GF-D8 (cell line): Measurements from ENCODE around the gene LEAP2.
"Not testable (repeated sequence)": the region's sequence is repeated elsewhere in the genome, so short reads cannot be mapped to it uniquely, and the experiment has no call there.

Experiments used
- DNase-seq: peaks from one replicate; lab custom pipeline; 2025; lab: John Stamatoyannopoulos, UW

The LEAP2 gene

GRCh38 chr5:132840896-132841295, 32.6 kb upstream of the LEAP2 start:
- no peak for DNase-seq

DNA sequence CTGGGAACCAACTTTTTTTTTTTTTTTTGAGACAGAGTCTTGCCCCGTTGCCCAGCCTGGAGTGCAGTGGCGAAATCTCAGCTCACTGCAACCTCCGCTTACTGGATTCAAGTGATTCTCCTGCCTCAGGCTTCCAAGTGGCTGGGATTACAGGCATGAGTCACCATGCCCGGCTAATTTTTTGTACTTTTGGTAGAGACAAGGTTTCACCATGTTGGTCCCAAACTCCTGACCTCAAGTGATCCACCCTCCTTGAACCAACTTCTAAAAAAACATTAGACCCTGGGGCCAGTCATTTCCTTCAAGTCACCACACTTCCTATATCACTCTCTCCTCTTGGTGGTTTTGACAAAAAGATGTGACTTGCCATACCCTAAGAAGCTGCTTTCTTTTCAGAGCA, 32.2 kb upstream of the LEAP2 start:
- no peak for DNase-seq

- no peak for DNase-seq
These were observed 25.2 kb upstream of the LEAP2 start for GRCh38 chr5:132848270-132848669.

GRCh38 chr5:132849347-132849746, 24.1 kb upstream of the LEAP2 start:
- DNase-seq: no peak

- DNase-seq: no peak
These were observed 23.4 kb upstream of the LEAP2 start for GRCh38 chr5:132850066-132850465.

- DNase-seq: no peak
These were observed 20.1 kb upstream of the LEAP2 start for GRCh38 chr5:132853323-132853722.

DNA sequence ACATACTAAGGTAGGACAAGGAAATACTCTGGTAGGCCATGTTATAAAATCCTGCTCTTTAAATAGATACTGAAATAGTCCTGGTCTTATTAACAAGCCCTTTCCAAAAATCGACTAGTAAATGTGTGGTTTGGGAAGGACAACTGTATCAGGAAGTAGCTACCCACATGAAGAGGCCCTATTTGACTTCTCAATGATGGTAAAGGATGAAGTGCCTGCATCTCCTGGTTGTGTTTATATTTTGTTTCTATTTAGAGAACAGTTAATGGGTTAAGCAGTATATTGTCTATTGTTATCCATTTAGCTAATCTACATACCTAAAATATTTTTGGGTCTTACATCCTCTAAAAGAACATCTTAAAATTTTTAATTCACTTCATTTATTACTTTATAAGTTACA, 19.7 kb upstream of the LEAP2 start:
- no peak for DNase-seq

DNA sequence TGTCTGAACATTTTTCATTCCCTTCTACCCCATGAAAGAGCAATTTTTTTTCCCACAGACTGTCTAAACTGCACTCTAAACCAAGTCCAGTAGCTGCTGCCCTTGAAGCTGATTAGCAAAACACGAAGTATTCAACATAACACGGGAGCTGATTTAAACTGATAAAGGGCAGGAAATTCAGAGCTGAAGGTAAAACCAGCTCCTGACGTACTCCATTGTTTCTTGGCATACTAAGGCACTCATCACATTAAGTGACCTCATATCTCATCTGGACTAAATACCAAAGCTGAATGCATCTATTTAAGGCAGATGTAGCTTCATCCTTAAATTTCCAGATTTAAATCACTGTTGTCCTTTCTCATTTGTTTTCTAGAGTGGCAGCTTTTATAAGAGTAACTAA, 19.2 kb upstream of the LEAP2 start:
- DNase-seq: no peak

- DNase-seq: not testable (repeated sequence)
These were observed 18.5 kb upstream of the LEAP2 start for GRCh38 chr5:132854992-132855391.

GRCh38 chr5:132856011-132856410, 17.5 kb upstream of the LEAP2 start:
- no peak for DNase-seq

- DNase-seq: no peak
These were observed 13.5 kb upstream of the LEAP2 start for GRCh38 chr5:132859889-132860437.

DNA sequence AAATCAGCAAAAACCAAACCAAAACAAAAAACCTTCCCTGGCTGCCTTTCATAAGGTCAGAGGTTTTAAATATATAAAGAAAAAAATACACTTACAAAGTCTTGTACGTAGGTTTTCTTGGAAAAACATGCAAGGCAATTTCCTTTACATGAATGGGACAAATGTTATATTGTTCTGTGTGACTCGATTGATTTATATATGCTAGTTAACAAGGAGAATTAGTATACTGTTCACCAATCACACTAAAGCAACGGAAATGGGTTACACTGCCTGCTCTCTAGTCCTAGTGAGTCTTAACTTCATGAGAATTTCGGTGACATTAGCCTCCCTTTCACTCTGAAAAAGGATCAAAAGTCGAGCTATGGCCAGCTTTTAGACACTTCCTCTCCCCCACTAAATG, 12.7 kb upstream of the LEAP2 start:
- no peak for DNase-seq

DNA sequence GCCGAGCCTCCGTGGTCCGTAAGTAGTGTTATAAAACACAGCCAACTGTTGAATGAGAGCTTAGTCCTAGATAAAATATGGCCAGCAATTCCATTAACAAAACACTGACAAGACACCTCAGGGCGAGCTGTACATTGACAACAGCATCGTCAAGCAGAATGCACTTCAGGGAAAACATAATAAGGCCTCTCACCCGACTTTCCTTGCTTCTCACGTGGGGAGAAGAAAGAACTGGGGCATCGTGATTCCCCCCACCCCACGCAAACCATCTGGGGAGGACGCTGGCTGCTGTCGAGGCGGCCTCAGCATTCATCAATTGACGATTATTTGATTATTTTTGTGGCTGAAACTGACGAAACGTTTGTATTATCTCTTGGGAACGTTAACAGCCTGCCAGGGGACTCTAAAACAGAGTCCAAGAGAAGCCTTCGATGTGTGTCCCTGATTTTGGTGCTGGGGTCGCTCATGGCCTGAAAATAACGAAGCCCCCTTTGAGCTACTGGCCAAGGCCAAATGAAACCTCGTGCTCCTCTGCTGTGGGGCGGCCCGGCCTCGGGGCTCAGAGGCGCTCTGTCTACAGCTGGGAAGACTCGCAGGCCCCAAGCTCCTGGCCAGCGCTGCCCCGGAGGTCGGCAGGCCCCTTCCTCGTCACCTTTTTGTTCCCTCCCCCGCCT, 7.7 kb upstream of the LEAP2 start:
- no peak for DNase-seq

DNA sequence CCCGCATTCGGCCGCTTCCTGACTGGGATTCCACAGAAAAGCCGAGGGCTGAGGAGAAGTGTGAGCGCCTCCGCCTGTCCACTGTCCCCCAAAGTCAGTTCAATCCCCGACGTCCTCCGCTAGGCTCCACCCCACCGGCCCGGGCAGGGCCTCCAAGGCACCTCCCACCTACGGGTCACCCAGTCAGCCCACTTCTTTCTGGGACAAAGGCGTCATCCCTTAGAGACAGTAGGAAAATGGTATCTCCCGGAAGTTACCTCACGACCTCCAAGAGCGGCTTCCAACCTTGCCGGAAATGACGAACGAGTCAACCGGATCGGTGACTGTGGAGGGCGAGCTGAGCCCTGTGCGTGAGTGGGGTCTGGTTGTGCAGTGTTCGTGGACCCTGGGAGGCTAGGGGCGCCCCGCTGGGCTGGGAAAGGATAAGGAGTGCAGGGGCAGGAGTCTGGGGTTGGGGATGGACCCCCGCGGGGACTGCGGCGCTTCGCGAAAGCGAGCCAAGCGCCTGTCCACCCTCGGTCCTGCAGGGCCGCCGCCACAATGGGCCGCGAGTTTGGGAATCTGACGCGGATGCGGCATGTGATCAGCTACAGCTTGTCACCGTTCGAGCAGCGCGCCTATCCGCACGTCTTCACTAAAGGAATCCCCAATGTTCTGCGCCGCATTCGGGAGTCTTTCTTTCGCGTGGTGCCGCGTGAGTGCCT, 7.0 kb upstream of the LEAP2 start, which contains the start of the genes GDF9 and UQCRQ:
GDF9 (minus strand) TSS at position 128 of the 704 bp plus-strand sequence. CDS start 1,936 bp downstream, outside the sequence.
UQCRQ (plus strand) TSS at position 301 of the 704 bp plus-strand sequence; CDS start at position 541, 240 bp downstream.
- peak; percentile 84 for DNase-seq

DNA sequence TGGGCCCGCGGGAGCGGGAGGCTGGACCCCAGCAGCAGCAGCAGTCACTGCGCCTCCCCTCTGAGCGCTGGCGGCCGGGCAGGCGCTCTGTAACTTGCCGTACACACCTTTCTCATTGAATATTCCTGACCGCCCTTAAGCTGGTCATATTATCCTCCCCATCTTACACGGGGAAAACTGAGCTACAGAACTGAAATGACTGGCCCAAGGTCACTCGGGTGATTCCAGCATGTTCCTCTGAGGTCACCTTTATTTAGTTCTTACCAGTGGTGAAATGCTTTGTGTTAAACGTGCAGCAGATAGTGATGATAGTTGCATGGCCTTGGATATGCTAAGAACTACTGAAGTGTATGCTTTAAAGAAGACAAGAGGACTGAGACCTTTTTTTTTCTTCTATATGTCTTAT, 6.4 kb upstream of the LEAP2 start:
- no peak for DNase-seq

DNA sequence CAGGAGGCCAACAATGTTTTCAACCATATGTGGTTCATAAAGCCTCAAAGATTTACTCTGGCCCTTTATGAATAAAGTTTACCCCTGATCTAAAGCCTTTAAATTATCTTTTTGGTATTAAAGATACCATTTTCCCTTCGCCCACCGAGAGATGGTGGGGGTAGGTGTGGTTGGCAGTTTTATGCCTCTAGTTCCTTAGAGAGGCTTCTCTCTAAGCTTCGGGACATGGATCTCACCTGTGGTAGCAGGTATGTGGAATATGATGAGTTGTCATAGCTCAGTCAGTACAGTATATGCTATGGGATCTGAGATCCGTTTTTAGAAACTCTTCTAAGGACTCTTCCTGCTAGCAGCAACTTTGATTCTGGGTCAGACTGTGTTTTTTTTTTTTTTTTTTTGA, 4.7 kb upstream of the LEAP2 start:
- no peak for DNase-seq

- DNase-seq: no peak
These were observed 2.7 kb upstream of the LEAP2 start for GRCh38 chr5:132870801-132871200.

- no peak for DNase-seq
These were observed 1.8 kb upstream of the LEAP2 start for GRCh38 chr5:132871459-132872284.

GRCh38 chr5:132872788-132873118, 715 bp upstream of the LEAP2 start:
- DNase-seq: no peak

GRCh38 chr5:132873930-132874271, 433 bp downstream of the LEAP2 start:
- DNase-seq: no peak

DNA sequence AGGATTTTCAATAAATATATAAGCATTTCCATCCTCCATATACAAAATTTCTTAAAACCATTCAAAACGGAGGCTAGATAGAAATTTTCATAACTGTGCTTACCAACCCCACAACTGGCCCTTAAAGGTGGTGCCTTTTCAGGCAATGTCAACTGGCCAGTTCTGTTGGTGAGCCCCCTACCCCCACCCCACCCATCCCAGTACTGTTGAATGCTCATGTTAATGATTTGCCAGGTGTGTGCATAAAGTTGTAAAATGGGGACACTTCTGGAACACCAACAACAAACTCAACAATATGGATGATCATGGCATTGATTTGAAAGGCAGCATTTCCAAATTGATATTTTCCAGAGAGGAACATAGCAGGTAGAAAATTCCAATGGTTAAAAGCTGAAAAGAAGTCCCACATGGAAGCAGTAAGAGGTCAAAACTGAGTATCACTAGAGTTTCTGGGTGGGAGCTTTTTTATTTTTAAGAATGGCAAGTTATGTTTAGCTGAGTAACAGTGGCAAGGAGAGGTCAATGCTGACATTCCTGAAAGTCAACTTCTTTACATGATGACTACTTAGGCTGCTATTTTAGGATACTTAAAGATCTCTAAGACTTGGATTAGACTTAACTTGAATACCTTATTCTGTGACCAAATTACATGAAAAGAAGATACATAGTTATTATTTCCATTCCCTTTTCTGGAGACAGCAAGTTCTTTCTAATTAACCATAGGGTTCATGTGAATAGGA, 2.7 kb downstream of the LEAP2 start:
- DNase-seq: no peak

GRCh38 chr5:132877466-132877865, 4.0 kb downstream of the LEAP2 start:
- DNase-seq: no peak
